Skeletal muscle tissue (tissue), 4 donors: ENCODE results near the gene PRTG. TPM values are rescaled to one million over a fixed set of nuclear protein-coding genes. Genes with fewer than 3 reads are reported as not detected.

ENCODE experiments used
- H3K27ac ChIP-seq: one replicate; pipeline ENCODE4 v1.7.0; 2013; ENCODE audit warnings: mild to moderate bottlenecking, low read depth, low read length, inconsistent platforms
- H3K27me3 ChIP-seq, 3 donors: one replicate each; pipeline ENCODE4 v1.7.0; 2013; ENCODE audit warnings: low read length in 3 of 3; ENCODE audit not compliant: control insufficient read depth in 3 of 3, insufficient read depth in 3 of 3
- H3K36me3 ChIP-seq, 3 donors: one replicate each; pipeline ENCODE4 v1.7.0; 2013; ENCODE audit warnings: low read length in 3 of 3; ENCODE audit not compliant: control insufficient read depth in 3 of 3, insufficient read depth in 3 of 3
- H3K4me1 ChIP-seq, 3 donors: one replicate each; pipeline ENCODE4 v1.7.0; 2013; ENCODE audit warnings: low read length in 3 of 3, mild to moderate bottlenecking in 3 of 3; ENCODE audit not compliant: control insufficient read depth in 3 of 3, insufficient read depth in 3 of 3
- H3K4me3 ChIP-seq, 3 donors: one replicate each; pipeline ENCODE4 v1.7.0; 2013; ENCODE audit warnings: low read length in 3 of 3
- H3K9ac ChIP-seq, 3 donors: one replicate each; pipeline ENCODE4 v1.7.0; 2013; ENCODE audit warnings: low read length in 3 of 3, mild to moderate bottlenecking in 3 of 3, moderate library complexity in 2 of 3, low read depth in 1 of 3
- H3K9me3 ChIP-seq, 3 donors: one replicate each; pipeline ENCODE4 v1.7.0; 2013; ENCODE audit warnings: low read length in 3 of 3; ENCODE audit not compliant: control insufficient read depth in 3 of 3
- total RNA-seq: library from RNA; depleted of rRNA; stranded (reverse); fragments of >200 nt; gene quantifications from one replicate; pipeline ENCODE4 v1.2.3, GENCODE V29; 2014
- donor health status: Osteomylitis.

Gene PRTG
- total RNA-seq, 1 donor from 2014 or later = 4.7 TPM

GRCh38 chr15:55589287-55589686 is 153.7 kb downstream of the PRTG start:
- Histone ChIP-seq H3K9me3 (no peaks in the 10 kb centered on the region), H3K27ac (peak overlapping the region; percentile 82), H3K36me3 (peaks cover 0 to under 1% (median 0%) of the 10 kb centered on the region in 3 donors), H3K9ac (peak overlapping the region in 1 of 3 donors; percentile 82), H3K4me1 (peaks cover 2 to 19% (median 17%) of the 10 kb centered on the region in 3 donors), H3K4me3 (peak overlapping the region; percentile 80 to 88 (median 83)), H3K27me3 (no peaks in the 10 kb centered on the region)

GRCh38 chr15:55588815-55589115 is 154.2 kb downstream of the PRTG start:
- peak overlapping the region; percentile 80 to 88 (median 83) for H3K4me3 ChIP-seq
- H3K27me3 ChIP-seq = no peaks in the 10 kb centered on the region
- peaks cover 0 to 3% (median 0%) of the 10 kb centered on the region in 3 donors for H3K36me3 ChIP-seq
- H3K9ac ChIP-seq = peak overlapping the region; percentile 80 to 93 (median 82)
- peak overlapping the region; percentile 82 for H3K27ac ChIP-seq
- no peaks in the 10 kb centered on the region for H3K9me3 ChIP-seq
- H3K4me1 ChIP-seq = peaks cover 2 to 20% (median 19%) of the 10 kb centered on the region in 3 donors

- Histone ChIP-seq H3K4me3 (peak within 1 kb of the TSS; percentile 80 to 88 (median 83)), H3K9me3 (no peaks in the 10 kb centered on the region), H3K4me1 (peaks cover 2 to 23% (median 19%) of the 10 kb centered on the region in 3 donors), H3K36me3 (peaks cover 0 to 3% (median 0%) of the 10 kb centered on the region in 3 donors), H3K27ac (peak within 1 kb of the TSS; percentile 82), H3K9ac (peak within 1 kb of the TSS; percentile 82 to 93 (median 92)), H3K27me3 (no peaks in the 10 kb centered on the region)
These were observed 154.7 kb downstream of the PRTG start, which contains the start of gene PYGO1 for GRCh38 chr15:55588070-55588814. Gene PYGO1 (minus strand): TSS chr15:55588345. CDS start chr15:55587883, 462 bp downstream.

- Histone ChIP-seq H3K9me3 (no peaks in the 10 kb centered on the region), H3K36me3 (peaks cover 0 to 3% (median 0%) of the 10 kb centered on the region in 3 donors), H3K4me3 (peak overlapping the region; percentile 72 to 80 (median 76)), H3K27me3 (no peaks in the 10 kb centered on the region), H3K27ac (peak overlapping the region; percentile 80), H3K4me1 (peaks cover 2 to 23% (median 19%) of the 10 kb centered on the region in 3 donors), H3K9ac (peak overlapping the region; percentile 82 to 92 (median 87))
These were observed 155.5 kb downstream of the PRTG start for GRCh38 chr15:55587321-55588069.

GRCh38 chr15:55586808-55587207 is 156.1 kb downstream of the PRTG start:
- H3K36me3 ChIP-seq = peaks cover 0 to 3% (median 0%) of the 10 kb centered on the region in 3 donors
- peak overlapping the region; percentile 82 to 92 (median 87) for H3K9ac ChIP-seq
- no peaks in the 10 kb centered on the region for H3K27me3 ChIP-seq
- no peak overlapping the region for H3K27ac ChIP-seq
- H3K9me3 ChIP-seq = no peaks in the 10 kb centered on the region
- H3K4me3 ChIP-seq = peak overlapping the region; percentile 72 to 80 (median 76)
- H3K4me1 ChIP-seq = peaks cover 2 to 23% (median 19%) of the 10 kb centered on the region in 3 donors

- no peaks in the 10 kb centered on the region for H3K9me3 ChIP-seq
- H3K27me3 ChIP-seq = no peaks in the 10 kb centered on the region
- H3K4me1 ChIP-seq = peaks cover 0 to 2% (median 0%) of the 10 kb centered on the region in 3 donors
- no peak overlapping the region for H3K27ac ChIP-seq
- H3K4me3 ChIP-seq = no peak overlapping the region
- no peak overlapping the region for H3K9ac ChIP-seq
- H3K36me3 ChIP-seq = no peaks in the 10 kb centered on the region
These were observed 166.0 kb downstream of the PRTG start for GRCh38 chr15:55576943-55577342.

GRCh38 chr15:55574096-55574495 is 168.9 kb downstream of the PRTG start:
- no peaks in the 10 kb centered on the region for H3K36me3 ChIP-seq
- no peak overlapping the region for H3K27ac ChIP-seq
- H3K4me1 ChIP-seq = peaks cover 0 to 2% (median 0%) of the 10 kb centered on the region in 3 donors
- no peak overlapping the region for H3K4me3 ChIP-seq
- no peaks in the 10 kb centered on the region for H3K27me3 ChIP-seq
- no peak overlapping the region for H3K9ac ChIP-seq
- H3K9me3 ChIP-seq = no peaks in the 10 kb centered on the region

GRCh38 chr15:55573224-55573623 is 169.7 kb downstream of the PRTG start:
- Histone ChIP-seq H3K27ac (no peak overlapping the region), H3K4me1 (peaks cover 0 to 2% (median 0%) of the 10 kb centered on the region in 3 donors), H3K36me3 (no peaks in the 10 kb centered on the region), H3K9ac (no peak overlapping the region), H3K9me3 (no peaks in the 10 kb centered on the region), H3K27me3 (no peaks in the 10 kb centered on the region), H3K4me3 (no peak overlapping the region)

GRCh38 chr15:55564347-55565145 is 178.4 kb downstream of the PRTG start:
- Histone ChIP-seq H3K4me3 (no peak overlapping the region), H3K27me3 (no peaks in the 10 kb centered on the region), H3K27ac (no peak overlapping the region), H3K9ac (no peak overlapping the region), H3K36me3 (no peaks in the 10 kb centered on the region), H3K9me3 (no peaks in the 10 kb centered on the region), H3K4me1 (no peaks in the 10 kb centered on the region)
